Spleen (tissue), 11 donors: ENCODE results near the gene RNF207. TPM values are rescaled to one million over a fixed set of nuclear protein-coding genes. Genes with fewer than 3 reads are reported as not detected.

Experiments used
- DNase-seq: peaks from one replicate; pipeline ENCODE4 v3.0.0-alpha.2; 2020
- H3K27ac ChIP-seq, 8 donors: fragments of 200-600 bp; sonication (generic) in 7 of 8; 1 replicate in 4 of 8; 2 replicates in 4 of 8; pipeline versions ENCODE4 v1.5.0 to v1.8.0; 2016 to 2021; ENCODE audit warnings: inconsistent platforms in 4 of 8, mild to moderate bottlenecking in 4 of 8, moderate library complexity in 1 of 8
- H3K27me3 ChIP-seq, 7 donors: fragments of 200-600 bp; sonication (generic) in 6 of 7; replicated peaks in 1 of 7; 1 replicate in 4 of 7; 2 replicates in 3 of 7; pipeline versions ENCODE4 v1.5.0 to v1.8.0; 2016 to 2021; ENCODE audit warnings: inconsistent platforms in 3 of 7, mild to moderate bottlenecking in 1 of 7
- H3K36me3 ChIP-seq, 6 donors: fragments of 200-600 bp; sonication (generic) in 5 of 6; 1 replicate in 4 of 6; 2 replicates in 2 of 6; pipeline versions ENCODE4 v1.5.0 to v1.8.0; 2016 to 2021; ENCODE audit warnings: inconsistent platforms in 2 of 6
- H3K4me1 ChIP-seq, 6 donors: fragments of 200-600 bp; sonication (generic) in 5 of 6; 1 replicate in 3 of 6; 2 replicates in 3 of 6; pipeline versions ENCODE4 v1.5.0 to v1.8.0; 2016 to 2021; ENCODE audit warnings: inconsistent platforms in 3 of 6
- H3K4me3 ChIP-seq, 8 donors: fragments of 200-600 bp; sonication (generic) in 7 of 8; 1 replicate in 4 of 8; 2 replicates in 4 of 8; pipeline versions ENCODE4 v1.5.0 to v1.8.0; 2016 to 2021; ENCODE audit warnings: inconsistent platforms in 4 of 8, mild to moderate bottlenecking in 4 of 8, moderate library complexity in 2 of 8
- H3K9me3 ChIP-seq, 8 donors: fragments of 200-600 bp; sonication (generic) in 7 of 8; 1 replicate in 4 of 8; 2 replicates in 4 of 8; pipeline versions ENCODE4 v1.5.0 to v1.8.0; 2016 to 2021; ENCODE audit warnings: inconsistent platforms in 4 of 8
- CTCF ChIP-seq, 11 experiments: fragments of 200-600 bp in 7 of 11; fragments of 450-650 bp in 4 of 11; sonication (generic) in 4 of 11; IDR thresholded peaks in 8 of 11; conservative IDR thresholded peaks in 3 of 11; 1 replicate in 7 of 11; 2 replicates in 4 of 11; pipeline versions ENCODE4 v1.4.0 to v1.8.0; 2016 to 2021; ENCODE audit warnings: antibody characterized with exemption in 11 of 11, inconsistent platforms in 4 of 11, mild to moderate bottlenecking in 1 of 11
- POLR2A ChIP-seq, 3 donors: fragments of 450-650 bp; IDR thresholded peaks; one replicate each; pipeline ENCODE4 v1.5.1; 2017; ENCODE audit warnings: antibody characterized with exemption in 3 of 3, mild to moderate bottlenecking in 1 of 3
- POLR2AphosphoS5 ChIP-seq, 3 donors: sonication (generic); formaldehyde crosslinking; IDR thresholded peaks; one replicate each; pipeline ENCODE4 v1.5.1; 2017; ENCODE audit warnings: antibody characterized with exemption in 3 of 3
- WGBS, 5 donors: extraction: QIAGEN DNeasy Blood & Tissue Kit in 3 of 5; methylation state at CpG; one replicate each; pipeline versions ENCODE4 v1.1.5 to v1.1.7; 2013 to 2018; 5-methylcytosine and 5-hydroxymethylcytosine counted together
- intact Hi-C: fragments of 100-400 bp; cut with DNase I; formaldehyde crosslinking; loops from one replicate; pipeline ENCODE4 v1.15.0; 2023; ENCODE audit warnings: low total_unique reads
- polyA plus RNA-seq, 3 donors: library from polyadenylated mRNA; stranded (reverse); fragments of 200-250 nt; gene quantifications; one replicate each; pipeline ENCODE4 v1.2.1, GENCODE V29; 2013
- total RNA-seq, 7 donors: library from RNA; depleted of rRNA in 3 of 7; stranded (reverse); fragments of >200 nt in 3 of 7; fragmentation: NEBNext Ultra II Directional in 4 of 7; extraction: Animal tissue kit (Norgen Biotek cat#: 25700) in 4 of 7; gene quantifications; one replicate each; pipeline versions ENCODE4 v1.1.0 to v1.2.1, GENCODE V29; 2016 to 2021
- donor health status: healthy with polysubstance abuse.
- donor health status: DM: no; HTN: no; CAD: no; lungs with moderate emphysema.
- donor health status: DM: no; HTN: no; CAD: no.
- donor health status: Bipolar disorder and iron deficiency.
- donor health status: healthy.
- donor health status: DM: no; HTN: no; CAD: no.
- donor health status: DM: yes; HTN: yes; CAD: no.

RNF207 gene
- total and polyA plus RNA-seq, 10 donors: 2.8 to 12.5 (median 6.3) TPM

DNA sequence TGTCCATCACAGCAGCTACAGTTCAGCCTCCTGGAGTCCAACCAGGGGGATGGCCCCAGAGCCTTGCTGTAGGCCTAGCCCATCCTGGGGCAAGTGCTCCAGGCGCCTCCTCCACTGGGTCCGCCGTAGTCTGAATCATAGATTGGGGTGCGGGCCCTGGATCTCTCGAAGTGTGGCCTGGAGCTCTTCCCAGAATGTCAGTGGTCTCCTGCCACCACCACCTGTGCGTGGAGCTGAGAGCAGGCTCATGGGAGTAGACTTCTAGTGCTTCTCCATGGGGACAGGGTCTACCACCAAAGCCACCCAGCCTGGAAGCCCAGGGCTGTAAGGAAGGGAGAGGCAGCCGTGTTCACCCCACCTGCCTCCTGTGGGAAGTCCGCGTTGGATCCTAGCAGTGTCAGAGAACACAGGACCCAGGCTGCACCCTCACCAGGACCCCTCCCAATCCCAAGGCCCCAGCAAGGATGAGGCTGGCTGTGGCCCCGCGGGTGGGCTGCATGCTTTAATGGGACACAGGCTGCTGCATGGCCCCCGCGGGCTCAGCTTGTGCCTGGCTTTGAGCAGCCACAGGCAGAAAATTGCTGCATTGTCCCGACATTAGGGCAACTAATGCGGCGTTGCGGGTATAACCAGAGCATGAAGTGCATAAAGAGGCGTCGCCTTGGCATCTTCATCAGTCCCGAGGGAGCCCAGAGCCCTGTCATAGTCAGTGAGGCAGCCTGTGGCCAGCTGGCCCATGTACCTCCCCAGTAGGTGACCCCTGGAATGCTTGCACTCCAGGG is 37.3 kb downstream of the RNF207 start:
- no peaks in the 10 kb centered on the region for H3K9me3 ChIP-seq
- no peaks in the 10 kb centered on the region for H3K36me3 ChIP-seq
- no peak overlapping the region for H3K27ac ChIP-seq
- no peak for DNase-seq
- no peak overlapping the region for H3K4me3 ChIP-seq
- intact Hi-C loops: no loop called here
- 21 to 37% (median 28%) methylated on average over 9 to 20 of the region's 20 CpGs for WGBS, 5 donors
- H3K27me3 ChIP-seq: peaks cover 13 to 100% (median 87%) of the 10 kb centered on the region in 7 donors
- H3K4me1 ChIP-seq: peaks cover 23 to 55% (median 40%) of the 10 kb centered on the region in 6 donors
- TF ChIP-seq POLR2A (IDR thresholded peaks at IDR 0.05): no peak
- TF ChIP-seq CTCF (IDR thresholded peaks at IDR 0.05 in 8 of 11, conservative IDR thresholded peaks at IDR 0.05 in 3 of 11): no peak
- TF ChIP-seq POLR2AphosphoS5 (IDR thresholded peaks at IDR 0.05): no peak

GRCh38 chr1:6243993-6244392 is 38.1 kb downstream of the RNF207 start, which contains the start of gene HES3:
Gene HES3, plus strand, starts transcription at chr1:6244179. Its CDS starts 187 bp downstream, at chr1:6244366.
- H3K9me3 ChIP-seq: no peaks in the 10 kb centered on the region
- peak; percentile 65 for DNase-seq
- H3K27me3 ChIP-seq: peaks cover 13 to 100% (median 89%) of the 10 kb centered on the region in 7 donors
- WGBS, 5 donors: 8 to 13% (median 9%) methylated on average over 12 to 16 of the region's 16 CpGs
- intact Hi-C loops: no loop called here
- peak within 1 kb of the TSS in 1 of 8 donors; percentile 52 for H3K4me3 ChIP-seq
- H3K4me1 ChIP-seq: peaks cover 27 to 63% (median 46%) of the 10 kb centered on the region in 6 donors
- no peak within 1 kb of the TSS for H3K27ac ChIP-seq
- H3K36me3 ChIP-seq: no peaks in the 10 kb centered on the region
- no peak for TF ChIP-seq CTCF (IDR thresholded peaks at IDR 0.05 in 8 of 11, conservative IDR thresholded peaks at IDR 0.05 in 3 of 11)

DNA sequence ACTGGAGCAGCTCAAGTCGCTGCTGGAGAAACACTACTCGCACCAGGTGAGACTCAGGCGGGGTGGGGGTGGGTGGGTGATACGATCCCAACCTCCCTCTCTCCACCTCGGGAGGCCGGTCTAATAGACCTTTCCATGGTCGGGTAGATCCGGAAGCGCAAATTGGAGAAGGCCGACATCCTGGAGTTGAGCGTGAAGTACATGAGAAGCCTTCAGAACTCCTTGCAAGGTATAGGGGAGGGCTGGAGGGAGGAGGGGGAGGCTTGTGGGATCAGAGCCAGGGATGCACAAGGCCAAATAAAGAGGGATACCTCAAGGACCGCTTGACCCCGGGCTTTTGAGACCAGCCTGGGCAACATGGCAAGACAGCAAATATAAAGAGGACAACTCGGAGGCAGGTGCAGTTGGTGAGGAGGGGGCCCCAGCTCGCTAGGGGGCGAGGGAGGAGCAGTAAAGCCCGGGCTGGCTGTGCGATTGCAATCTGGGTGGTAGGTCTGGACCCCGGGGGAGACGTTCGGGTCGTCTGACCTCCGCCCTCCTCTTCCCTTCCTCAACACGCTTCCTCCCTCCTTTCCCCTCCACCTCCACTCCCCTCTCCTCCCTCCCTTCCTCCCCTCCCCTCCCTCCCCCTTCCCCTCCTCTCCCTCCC is 38.6 kb downstream of the RNF207 start:
- intact Hi-C loops: loop anchor here (5.0 kb wide), 2 partner anchors 98 to 163 kb away; no protein-coding TSS in a partner anchor

More for the DNA sequence above, 38.6 kb downstream of the RNF207 start:
- no peak for TF ChIP-seq POLR2AphosphoS5 (IDR thresholded peaks at IDR 0.05)
- TF ChIP-seq CTCF (IDR thresholded peaks at IDR 0.05 in 8 of 11, conservative IDR thresholded peaks at IDR 0.05 in 3 of 11): no peak
- no peak for TF ChIP-seq POLR2A (IDR thresholded peaks at IDR 0.05)
- no peak for DNase-seq
- H3K36me3 ChIP-seq: no peaks in the 10 kb centered on the region
- peaks cover 13 to 100% (median 88%) of the 10 kb centered on the region in 7 donors for H3K27me3 ChIP-seq
- peak overlapping the region in 1 of 8 donors; percentile 52 for H3K4me3 ChIP-seq
- H3K27ac ChIP-seq: no peak overlapping the region
- H3K4me1 ChIP-seq: peaks cover 29 to 67% (median 50%) of the 10 kb centered on the region in 6 donors
- H3K9me3 ChIP-seq: no peaks in the 10 kb centered on the region
- 2 to 4% (median 4%) methylated on average over 23 to 24 of the region's 24 CpGs for WGBS, 5 donors
